NCI-H2171 treated with DMSO at 0.1 percent for 48 hours (cell line): Measurements from ENCODE around the gene GPBP1.
"Not testable (repeated sequence)": the region's sequence is repeated elsewhere in the genome, so short reads cannot be mapped to it uniquely, and the experiment has no call there.

Source experiments
- DNase-seq: peaks from one replicate; lab custom pipeline; 2025; lab: John Stamatoyannopoulos, UW

GPBP1 gene

GRCh38 chr5:57176350-57176857 lies 2.5 kb downstream of the GPBP1 start:
- no peak for DNase-seq

DNA sequence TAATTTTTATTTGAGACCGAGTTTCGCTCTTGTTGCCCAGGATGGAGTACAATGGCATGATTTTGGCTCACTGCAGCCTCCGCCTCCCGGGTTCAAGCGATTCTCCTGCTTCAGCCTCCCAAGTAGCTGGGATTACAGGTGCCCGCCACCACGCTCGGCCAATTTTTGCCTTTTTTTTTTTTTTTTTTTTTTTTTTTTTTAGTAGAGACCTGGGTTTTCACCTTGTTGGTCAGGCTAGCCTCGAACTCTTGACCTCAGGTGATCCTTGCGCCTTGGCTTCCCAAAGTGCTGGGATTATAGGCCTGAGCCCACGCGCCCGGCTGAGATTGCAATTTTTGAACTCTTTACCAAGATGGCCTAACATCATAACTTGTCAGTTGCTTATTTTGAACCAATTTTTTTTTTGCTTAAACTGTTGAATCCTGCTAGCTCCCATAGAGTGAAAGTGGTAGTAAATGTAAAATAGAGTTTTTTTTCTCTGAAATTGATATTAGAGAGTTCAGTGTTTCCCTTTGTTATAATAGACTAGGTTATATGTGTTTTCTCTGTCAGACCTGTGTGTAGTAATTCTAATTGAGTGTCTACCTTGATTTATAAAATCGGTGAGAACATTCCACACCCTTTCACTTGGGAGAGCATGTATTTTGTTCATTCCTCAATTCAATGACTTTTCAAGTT lies 3.8 kb downstream of the GPBP1 start:
- DNase-seq = no peak

DNA sequence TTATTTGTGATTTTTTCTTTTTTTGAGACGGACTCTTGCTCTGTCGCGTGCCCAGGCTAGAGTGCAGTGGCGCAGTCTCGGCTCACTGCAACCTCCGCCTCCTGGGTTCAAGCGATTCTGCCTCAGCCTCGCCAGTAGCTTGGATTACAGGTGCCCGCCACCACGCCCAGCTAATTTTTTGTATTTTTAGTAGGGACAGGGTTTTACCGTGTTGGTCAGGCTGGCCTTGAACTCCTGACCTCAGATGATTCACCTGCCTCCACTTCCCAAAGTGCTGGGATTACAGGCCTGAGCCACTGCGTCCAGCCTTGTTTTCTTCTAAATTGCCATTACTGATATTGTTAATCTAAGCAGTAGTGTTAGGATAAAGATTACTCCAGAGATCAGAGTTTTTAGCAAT lies 4.4 kb downstream of the GPBP1 start:
- DNase-seq = not testable (repeated sequence)

- no peak for DNase-seq
Measured at GRCh38 chr5:57179262-57180200, 5.7 kb downstream of the GPBP1 start.

- DNase-seq = no peak
Measured at GRCh38 chr5:57181154-57181553, 7.3 kb downstream of the GPBP1 start.

DNA sequence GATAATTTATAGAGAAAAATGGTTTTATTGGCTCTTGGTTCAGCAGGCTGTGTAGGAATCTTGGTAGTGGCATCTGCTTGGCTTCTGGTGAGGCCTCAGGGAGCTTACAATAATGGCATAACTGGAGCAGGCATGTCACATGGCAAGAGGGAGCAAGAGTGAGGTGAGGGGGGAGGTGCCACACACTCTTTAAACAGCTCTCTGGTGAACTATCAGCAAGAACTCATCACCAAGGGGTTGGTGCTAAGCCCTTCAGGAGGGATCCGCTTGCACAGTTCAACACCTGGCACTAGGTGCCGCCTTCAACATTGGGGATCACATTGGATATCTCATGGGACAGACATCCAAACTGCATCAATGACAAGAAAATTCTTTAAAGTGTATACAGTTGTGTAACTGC lies 10.5 kb downstream of the GPBP1 start:
- no peak for DNase-seq

DNA sequence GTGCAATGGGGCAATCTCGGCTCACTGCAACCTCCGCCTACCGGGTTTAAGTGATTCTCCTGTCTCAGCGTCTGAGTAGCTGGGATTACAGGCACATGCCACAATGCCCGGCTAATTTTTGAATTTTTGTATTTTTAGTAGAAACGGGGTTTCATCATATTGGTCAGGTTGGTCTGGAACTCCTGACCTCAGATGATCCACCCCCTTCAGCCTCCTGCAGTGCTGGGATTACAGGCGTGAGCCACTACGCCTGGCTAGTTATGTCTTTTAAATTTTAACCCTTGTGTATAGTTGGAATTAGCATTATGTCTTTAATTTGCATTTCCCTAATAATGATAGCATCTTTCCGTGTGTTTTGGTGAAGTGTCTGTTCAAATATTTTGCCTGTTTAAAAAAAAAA lies 11.5 kb downstream of the GPBP1 start:
- no peak for DNase-seq

DNA sequence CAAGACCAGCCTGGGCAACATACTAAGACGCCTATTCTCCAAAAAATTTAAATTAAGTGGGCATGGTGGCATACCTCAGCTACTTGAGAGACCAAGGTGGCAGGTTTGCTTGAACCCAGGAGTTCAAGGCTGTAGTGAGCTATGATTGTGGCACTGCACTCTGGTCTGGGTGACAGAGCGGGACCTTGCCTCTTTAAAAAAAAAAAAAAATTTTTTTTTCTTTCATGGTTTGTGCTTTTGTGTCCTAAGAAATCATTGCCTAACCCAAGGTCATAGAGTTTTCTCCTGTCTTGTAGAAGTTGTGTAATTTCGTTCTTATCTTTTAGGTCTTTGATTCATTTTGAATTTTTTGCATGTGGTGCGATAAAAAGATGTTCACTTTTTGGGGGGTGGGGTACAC lies 12.3 kb downstream of the GPBP1 start:
- DNase-seq = no peak

DNA sequence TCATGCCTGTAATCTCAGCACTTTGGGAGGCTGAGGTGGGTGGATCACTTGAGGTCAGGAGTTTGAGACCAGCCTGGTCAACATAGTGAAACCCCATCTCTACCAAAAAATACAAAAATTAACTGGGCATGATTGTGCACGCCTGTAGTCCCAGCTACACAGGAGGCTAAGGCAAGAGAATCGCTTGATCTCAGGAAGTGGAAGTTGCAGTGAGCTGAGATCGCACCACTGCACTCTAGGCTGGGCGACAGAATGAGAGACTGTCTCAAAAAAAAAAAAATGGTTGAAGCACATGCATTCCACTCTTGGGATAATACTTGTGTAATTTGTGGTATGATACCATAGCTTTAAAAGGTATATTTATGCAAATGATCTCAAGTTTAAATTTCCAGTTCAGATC lies 14.1 kb downstream of the GPBP1 start:
- DNase-seq = not testable (repeated sequence)

- no peak for DNase-seq
Measured at GRCh38 chr5:57189515-57189914, 15.7 kb downstream of the GPBP1 start.

- no peak for DNase-seq
Measured at GRCh38 chr5:57190593-57190992, 16.7 kb downstream of the GPBP1 start.

DNA sequence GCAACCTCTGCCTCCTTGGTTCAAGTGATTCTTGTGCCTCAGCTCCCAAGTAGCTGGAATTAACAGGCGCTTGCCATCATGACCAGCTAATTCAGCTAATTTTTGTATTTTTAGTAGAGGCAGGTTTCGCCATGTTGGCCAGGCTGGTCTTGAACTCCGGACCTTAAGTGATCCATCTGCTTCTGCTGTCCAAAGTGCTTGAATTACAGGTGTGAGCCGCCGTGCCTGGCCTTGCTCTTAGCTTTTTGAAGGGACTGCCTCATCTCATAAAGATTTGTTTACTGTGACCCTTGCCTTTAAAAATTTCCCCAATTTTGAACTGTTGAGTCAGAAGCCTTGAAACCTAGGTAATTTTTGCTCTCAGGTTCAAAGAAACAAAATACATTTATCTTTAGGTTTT lies 17.3 kb downstream of the GPBP1 start:
- DNase-seq = no peak

DNA sequence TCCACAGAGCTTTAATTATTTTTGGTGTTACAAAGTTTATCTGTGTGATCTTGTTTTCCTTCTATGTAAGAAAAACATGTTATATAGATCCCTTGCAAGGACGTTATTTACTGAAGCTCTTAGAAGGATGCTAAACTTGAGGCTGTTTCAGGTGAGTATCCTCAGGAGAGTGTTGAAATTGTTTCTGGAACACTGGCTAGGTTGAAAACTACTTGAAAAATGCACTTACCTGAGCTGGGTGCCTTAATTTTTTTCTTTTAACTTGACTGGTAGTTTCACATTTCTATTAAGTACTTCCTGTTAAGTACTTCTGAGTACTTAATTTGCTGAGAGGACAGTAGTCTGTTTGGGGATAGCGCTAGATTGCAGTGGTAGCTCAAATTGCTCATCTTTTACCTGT lies 18.1 kb downstream of the GPBP1 start:
- no peak for DNase-seq

GRCh38 chr5:57192832-57193231 lies 19.0 kb downstream of the GPBP1 start:
- not testable (repeated sequence) for DNase-seq

- DNase-seq = no peak
Measured at GRCh38 chr5:57193757-57194413, 20.0 kb downstream of the GPBP1 start.

DNA sequence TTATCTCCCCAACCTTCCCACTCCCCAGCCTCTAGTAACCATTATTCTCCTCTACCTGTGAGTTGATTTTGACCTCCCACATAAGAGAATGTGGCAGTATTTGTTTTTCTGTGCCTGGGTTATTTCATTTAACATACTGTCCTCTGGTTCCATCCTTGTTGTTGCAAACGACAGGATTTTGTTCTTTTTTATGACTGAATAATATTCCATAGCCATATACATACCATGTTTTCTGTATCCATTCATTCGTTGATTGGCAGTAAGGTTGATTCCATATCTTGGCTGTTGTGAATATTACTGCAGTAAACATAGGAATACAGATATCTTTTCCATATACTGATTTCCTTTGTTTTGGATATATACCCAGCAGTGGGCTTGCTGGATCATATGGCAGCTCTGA lies 20.8 kb downstream of the GPBP1 start:
- DNase-seq = no peak

GRCh38 chr5:57195060-57195459 lies 21.2 kb downstream of the GPBP1 start:
- no peak for DNase-seq

DNA sequence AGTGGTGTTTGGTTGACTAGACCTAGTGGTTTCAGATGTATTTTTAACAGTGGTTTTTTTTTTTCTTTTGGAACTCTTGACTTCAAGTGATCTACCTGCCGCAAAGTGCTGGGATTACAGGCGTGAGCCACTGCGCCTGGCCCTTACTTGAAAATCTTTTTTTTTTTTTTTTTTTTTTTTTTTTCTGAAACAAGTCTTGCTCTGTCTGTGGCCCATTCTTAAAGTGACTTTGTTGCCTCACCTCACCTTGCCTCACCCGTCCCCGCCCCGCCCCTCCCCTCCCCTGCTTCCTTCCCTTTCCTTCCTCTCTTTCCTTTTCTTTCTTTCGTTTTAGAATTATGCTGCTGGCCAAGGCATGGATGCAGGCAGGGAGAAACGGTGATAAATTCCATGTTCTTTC lies 26.0 kb downstream of the GPBP1 start:
- no peak for DNase-seq

- no peak for DNase-seq
Measured at GRCh38 chr5:57202811-57203210, 29.0 kb downstream of the GPBP1 start.

- DNase-seq = no peak
Measured at GRCh38 chr5:57207007-57207653, 33.3 kb downstream of the GPBP1 start.

DNA sequence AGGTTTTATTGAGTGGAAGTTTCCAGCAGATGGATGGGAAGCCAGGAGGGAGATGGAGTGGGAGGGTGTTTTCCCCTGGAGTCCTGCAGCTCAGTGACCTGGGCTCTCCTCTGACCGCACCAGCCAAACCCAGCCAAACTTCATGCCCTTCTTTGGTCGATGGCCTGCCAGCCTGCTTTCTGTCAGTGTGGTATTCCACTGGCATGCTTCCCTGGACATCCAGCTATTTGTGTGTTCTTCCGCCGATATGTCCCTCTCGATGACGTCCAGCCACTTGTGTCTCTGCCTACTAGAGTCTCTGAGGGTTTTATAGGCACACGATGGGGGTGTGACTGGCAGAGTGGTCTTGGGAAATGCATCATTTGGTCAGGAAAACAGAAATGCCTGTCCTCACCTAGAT lies 33.8 kb downstream of the GPBP1 start:
- DNase-seq = no peak
